GM18870 (cell line): ENCODE data around the gene XPO6.

ENCODE experiments used
- ATAC-seq: cut with Tn5 transposase; IDR thresholded peaks from one replicate; pipeline ENCODE4 v1.9.1; 2021; ENCODE audit warnings: moderate library complexity; ENCODE audit not compliant: unreplicated experiment

XPO6 gene

DNA sequence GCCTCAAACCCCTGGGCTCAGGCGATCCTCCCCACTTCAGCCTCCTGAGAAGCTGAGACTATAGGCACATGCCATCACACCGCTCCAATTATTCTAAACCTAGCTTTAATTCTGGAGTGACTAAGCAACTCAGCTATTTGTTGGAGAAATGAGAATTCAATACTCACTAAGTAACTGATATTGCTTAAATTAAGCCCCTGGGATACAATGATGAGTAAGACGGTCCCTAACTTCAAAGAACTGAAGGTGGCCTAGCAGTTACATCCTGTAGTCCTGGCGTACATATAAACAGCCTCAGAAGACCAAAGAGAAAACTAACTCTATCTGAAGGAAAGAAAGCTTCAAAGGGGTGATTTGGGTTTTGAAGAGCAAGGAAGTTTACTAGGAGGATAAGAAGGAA, 25.0 kb downstream of the XPO6 start:
- no peak for ATAC-seq

DNA sequence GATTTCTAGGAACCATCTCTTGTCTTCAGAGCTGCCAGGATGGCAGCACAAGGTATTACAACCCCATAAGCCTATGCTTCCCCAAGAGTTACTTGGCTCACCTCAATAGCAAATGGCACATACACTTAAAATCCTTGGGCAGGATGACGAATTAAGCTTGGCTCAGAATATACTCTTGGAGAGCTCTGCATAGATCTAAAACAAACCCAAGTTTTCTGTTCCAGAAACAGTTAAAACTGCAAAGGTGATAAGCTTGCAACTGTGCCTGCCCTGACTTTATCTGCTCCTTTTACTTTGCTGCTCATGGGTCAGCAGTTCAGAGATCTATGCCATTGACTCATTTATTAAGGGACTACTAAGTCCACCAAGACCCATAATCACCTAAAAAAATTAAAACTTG, 26.1 kb downstream of the XPO6 start:
- no peak for ATAC-seq

DNA sequence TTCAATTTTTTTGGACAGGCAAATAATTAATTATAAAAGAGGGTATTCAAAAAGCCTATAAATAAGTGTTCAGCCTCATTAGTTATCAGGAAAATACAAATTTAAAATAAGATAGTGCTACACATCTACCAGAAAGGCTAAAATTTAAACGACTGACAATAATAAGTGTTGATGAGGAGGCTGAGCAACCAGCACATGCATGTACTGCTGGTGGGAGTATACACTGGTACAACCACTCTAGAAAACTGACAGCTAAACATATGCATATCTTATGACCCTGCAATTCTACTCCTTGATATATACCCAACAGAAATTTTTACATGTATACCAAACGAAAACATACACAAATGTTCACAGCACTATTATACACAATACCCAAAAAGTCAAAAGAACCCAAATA, 27.1 kb downstream of the XPO6 start:
- ATAC-seq = no peak

- no peak for ATAC-seq
Observed at GRCh38 chr16:28183930-28184329, 27.8 kb downstream of the XPO6 start.

DNA sequence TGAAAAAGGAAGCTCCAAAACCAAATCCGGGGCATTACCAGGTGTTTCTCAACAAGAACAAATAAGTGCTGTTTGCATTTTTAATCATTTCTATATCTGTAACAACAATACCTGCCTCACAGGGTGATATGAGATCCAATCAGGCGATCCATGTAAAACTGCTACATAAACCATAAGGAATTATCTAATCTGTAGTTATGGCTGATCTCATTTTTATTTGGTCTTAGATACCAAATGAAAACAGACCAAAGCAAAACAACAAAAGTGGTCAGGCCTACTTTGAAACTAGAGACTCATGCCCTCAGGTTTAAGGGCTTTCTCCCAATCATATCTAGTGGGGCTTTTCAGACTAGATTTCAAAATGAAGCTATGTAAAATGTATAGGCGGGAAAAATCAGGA, 28.3 kb downstream of the XPO6 start:
- ATAC-seq = no peak

- ATAC-seq = no peak
Observed at GRCh38 chr16:28182801-28183200, 29.0 kb downstream of the XPO6 start.

- ATAC-seq = no peak
Observed at GRCh38 chr16:28182183-28182582, 29.6 kb downstream of the XPO6 start.

DNA sequence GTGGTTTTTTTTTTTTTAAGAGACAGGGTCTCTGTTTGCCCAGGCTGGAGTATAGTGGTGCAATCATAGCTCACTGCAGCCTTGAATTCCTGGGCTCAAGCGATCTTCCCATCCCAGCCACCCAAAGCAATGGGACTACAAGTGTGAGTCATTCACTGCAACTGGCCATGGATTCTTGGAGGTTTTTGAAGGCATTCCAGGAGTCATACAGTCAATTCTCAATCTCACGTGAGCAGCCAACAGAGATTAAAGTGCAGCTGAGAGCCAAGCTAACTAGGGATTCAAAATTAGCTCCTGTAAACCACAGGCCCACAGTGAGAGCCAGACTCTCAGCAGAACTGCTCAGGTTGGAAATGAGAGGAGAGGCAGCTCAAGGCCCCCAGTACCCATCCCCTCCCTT, 30.2 kb downstream of the XPO6 start:
- no peak for ATAC-seq

DNA sequence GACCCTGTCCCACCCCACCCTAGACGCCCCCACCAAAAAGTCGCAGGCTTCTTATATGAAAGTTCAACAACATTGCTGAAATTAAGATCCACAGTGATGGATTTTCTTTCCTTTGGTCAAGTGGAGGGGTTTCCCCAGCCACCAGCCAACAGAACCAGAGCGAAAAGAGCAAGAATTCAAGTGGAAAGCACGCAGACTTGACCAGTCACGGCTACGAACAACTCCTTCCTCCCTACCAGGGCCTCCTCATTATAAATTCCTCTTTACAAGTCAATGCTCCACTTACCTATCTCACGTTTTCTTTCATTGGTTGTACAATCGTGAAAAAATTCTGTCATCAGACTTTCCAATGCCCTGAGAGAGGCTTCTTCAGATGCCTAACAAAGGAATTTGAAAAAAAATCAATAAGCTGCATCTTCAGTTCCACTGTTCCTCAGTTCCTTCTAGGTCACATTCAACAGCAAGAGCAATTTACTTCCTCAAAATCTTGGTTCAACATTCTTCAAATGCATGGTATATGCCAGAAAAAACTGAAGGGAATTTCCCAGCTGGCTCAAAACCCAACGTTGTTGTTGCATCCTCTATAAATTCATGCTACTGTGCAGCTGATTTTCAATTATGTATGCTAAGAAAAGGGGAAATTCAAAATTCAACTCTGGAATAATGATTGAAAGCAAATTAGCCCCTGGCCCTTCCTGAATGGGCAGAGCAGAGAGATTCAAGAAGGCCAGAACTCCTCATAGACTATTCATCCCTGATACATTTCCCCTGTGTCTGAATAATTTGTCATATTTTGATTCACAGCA, 30.9 kb downstream of the XPO6 start:
- ATAC-seq = no peak

- no peak for ATAC-seq
Observed at GRCh38 chr16:28179354-28179753, 32.4 kb downstream of the XPO6 start.

- no peak for ATAC-seq
Observed at GRCh38 chr16:28175715-28176114, 36.0 kb downstream of the XPO6 start.

DNA sequence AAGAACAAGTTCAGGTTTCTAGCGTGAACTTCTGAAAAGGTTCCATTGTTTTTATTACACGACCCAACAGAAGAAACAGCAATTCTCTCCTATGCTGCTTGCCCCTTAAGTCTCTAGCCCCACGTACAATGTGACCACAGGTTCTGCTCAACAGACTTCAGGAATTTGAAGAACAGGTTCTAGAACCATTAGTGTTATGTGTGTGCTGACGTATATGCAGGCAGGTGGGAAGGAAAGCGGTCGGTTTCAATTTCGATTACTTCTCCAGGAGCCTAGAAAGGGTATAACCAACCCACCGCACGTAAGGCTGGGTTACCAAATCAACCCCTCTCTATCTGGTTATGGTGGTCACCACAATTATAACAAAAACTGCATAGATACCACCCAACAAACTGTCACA, 39.4 kb downstream of the XPO6 start:
- no peak for ATAC-seq

DNA sequence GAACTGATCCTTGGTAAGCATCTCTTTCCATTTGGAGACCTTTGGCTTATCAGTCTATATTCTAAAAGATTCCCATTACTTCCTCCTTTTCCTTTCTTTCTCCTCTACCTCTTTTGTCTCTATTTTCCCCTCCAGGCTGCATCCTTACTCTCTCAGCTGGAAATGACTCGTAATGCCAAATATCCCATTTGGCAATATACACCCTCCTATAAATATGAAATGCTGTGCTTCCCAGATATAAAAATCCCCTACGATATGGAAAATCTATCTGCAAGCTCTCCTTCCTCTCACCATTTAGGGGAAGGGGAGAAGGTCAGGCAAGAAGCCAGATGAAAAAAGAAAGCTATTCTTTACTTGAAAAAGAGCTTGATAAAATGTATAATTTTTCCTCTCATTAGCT, 39.9 kb downstream of the XPO6 start:
- ATAC-seq = no peak

- ATAC-seq = no peak
Observed at GRCh38 chr16:28168991-28169554, 42.7 kb downstream of the XPO6 start.

- ATAC-seq = no peak
Observed at GRCh38 chr16:28167730-28168129, 44.0 kb downstream of the XPO6 start.

DNA sequence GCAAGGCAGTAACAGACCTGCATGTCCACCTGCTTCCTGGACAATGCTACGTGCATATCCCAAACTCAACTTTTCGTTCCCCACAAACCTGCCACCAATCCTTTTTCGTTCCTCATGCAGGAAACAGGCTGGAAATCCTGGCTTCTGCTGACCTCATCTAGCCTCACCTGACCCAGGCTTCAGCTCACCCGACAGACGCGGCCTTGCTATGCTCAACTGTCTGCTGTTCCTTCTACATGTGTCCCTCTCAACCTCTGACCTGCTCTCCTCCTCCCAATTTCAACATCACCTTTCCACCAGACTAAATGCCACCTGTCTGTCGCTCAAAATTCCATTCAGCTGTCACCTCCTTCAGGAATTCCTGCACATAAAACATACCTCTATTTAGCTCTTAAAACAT, 44.5 kb downstream of the XPO6 start:
- ATAC-seq = no peak

- ATAC-seq = no peak
Observed at GRCh38 chr16:28166394-28167208, 45.2 kb downstream of the XPO6 start.

GRCh38 chr16:28165598-28165997, 46.2 kb downstream of the XPO6 start:
- no peak for ATAC-seq

GRCh38 chr16:28164140-28164539, 47.6 kb downstream of the XPO6 start:
- no peak for ATAC-seq

GRCh38 chr16:28163699-28164098, 48.1 kb downstream of the XPO6 start:
- no peak for ATAC-seq

- ATAC-seq = no peak
Observed at GRCh38 chr16:28162326-28162877, 49.4 kb downstream of the XPO6 start.

DNA sequence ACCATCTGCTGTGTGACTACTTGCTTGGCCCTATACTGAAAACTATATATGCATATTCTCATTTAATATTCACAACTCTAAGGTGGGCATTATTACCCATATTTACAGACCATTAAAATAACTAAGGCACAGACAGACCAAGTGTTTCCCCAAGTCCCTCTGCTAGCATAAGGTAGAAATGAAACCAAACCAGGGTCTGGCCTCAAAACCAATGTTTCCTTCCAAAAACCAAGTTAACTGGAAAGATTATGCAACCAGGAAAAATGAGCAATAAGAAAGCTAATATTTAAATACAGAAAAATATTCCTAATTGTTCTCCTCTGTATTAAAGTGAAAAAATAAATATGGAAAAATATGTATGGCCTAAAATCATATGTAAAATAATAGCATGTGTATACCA, 50.1 kb downstream of the XPO6 start:
- no peak for ATAC-seq
